Measurements from ENCODE around the gene SLC16A1. TPM values are rescaled to one million over a fixed set of nuclear protein-coding genes. Genes with fewer than 3 reads are reported as not detected.
"Not testable (repeated sequence)": the region's sequence is repeated elsewhere in the genome, so short reads cannot be mapped to it uniquely, and the experiment has no call there.

The SLC16A1 gene
- total RNA-seq, 1 donor from 2014 or later = 71.7 TPM

DNA sequence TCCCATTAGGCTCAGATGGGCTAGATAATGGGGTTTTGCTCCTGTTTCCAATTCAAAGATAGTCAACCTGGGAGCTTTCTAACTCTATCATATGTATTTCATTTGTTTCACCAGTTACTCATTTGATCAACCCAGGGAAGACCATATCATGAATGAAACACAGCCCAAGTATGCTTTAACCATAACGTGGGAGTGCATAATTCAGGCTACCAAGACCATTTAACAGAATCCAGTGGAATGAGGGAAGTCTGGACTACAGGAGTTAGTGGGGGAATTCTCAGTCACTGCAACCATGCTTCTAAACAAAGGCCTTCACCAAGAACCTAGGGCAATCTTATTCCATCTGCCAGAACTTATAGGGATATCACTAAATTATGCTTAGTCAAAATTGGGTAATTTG, 15.0 kb upstream of the SLC16A1 start:
- no peak for DNase-seq

DNA sequence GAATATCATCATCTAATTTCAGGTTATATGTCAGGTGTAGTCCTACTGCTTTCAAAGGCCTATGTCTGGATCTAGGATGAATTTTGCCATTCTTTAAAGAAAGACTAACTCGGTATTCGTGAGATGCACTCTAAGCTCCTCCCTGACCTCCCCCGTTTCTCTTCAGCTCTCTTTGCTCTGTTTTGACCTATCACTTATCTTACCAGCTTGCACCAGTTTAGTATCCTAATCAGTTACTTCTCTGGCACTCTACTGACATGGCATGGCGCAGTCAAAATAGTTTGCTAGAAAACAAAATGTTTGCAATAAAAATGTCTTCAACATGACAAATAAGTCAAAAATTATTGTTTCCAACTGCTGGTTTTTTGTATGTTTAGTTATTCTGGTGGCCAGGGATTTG, 8.4 kb upstream of the SLC16A1 start:
- DNase-seq = no peak

DNA sequence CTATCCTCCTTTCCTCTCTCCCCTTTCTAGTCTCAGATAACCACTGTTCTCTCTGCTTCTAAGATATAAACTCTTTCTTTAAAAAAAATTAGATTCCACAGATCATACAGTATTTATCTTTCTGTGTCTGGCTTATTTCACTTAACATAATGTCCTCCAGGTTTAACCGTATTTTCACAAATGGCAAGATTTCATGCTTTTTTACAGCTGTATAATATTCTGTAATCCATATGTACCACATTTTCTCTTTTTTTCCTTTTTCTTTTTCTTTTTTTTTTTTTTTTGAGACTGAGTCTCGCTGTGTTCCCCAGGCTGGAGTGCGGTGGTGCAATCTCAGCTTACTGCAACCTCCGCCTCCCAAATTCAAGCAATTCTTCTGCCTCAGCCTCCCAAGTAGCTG, 5.1 kb upstream of the SLC16A1 start:
- DNase-seq = no peak

DNA sequence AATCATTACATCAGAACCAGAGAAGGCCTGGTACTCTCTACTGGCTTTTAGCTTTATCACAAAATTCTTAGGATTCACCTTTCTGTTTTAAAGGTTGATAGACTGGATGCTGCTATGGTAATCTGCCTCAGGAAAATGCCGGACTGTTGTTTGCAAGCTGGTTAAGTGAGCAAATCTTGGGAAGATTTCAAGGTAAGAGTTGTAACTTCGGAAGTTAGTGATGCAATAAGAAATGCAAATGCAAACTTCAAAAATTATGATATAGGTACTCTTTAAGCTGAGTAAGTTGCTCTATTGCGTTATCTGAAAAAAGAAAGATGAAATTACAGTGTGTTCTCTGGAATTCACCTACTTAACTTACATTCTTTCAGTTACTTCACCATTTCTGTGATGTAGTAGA, 4.4 kb upstream of the SLC16A1 start:
- DNase-seq = no peak

DNA sequence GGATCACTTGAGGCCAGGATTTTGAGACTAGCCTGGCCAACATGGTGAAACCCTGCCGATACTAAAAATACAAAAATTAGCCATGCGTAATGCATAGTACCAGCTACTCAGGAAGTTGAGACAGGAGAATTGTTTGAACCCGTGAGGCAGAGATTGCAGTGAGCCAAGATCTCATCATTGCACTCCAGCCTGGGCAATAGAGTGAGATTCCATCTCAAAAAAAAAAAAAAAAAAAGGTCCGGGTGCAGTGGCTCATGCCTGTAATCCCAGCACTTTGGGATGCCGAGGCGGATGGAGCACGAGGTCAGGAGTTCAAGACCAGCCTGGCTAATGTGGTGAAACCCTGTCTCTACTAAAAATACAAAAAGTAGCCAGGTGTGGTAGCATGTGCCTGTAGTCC, 2.2 kb upstream of the SLC16A1 start:
- DNase-seq = not testable (repeated sequence)

DNA sequence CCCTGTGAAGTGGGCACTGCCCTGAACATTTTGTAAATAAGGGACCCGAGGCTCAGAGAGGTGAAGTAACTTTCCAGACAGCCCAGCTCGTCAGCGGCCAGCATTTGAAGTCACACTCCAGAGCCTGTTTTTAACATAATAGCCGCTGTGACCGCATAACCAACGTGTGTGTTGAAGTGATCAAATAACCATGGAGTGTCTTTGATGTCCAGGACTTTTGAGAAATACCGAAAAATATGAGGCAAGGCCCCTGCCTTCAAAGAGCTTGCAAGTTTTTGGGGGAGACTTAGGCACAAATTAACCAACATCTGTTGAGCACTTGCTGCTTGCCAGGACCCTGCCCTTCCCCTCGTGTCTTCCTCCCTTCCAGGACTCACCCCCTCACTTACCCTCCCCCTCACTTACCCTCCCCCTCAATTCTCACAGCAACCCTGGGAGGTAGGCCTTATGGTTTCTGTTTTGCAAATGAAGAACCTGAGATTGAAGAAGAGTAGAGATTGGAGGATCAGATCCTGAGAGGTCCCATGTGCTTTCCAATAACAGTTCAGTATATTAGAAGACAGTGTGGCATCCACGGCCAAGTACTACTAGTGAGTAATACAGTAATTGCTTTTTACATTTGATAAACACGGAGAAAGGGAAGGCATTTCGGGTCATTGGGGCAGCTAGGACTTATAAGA, 1.3 kb upstream of the SLC16A1 start:
- DNase-seq = peak; percentile 47

DNA sequence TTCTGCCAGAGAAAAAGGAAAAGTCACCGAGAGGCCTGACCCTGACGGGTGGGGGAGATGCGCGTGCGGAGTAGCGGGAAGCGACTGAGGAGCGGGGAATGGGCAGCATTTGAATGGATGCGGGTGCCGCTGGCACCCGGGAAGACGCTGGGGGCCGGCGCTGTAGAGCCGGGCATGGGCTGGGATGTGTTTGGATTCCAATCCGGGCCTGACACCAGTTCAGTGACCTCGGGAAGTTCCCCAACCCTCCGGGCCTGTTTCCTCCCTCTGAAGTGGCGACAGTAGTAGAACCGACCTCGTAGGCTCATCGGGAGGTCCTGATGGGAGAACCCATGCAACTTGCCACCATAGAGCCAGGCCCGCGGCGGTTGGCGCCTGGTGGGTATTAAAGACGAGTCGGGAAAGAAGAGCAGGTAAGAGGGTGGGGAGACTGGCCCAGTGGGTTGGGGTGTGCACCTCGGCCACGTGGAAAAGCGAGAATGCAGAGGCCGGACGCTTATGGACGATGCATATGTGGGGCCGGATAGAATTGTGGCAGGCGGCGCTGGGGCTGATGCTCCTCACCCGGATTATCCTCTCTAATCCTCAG, 642 bp upstream of the SLC16A1 start:
- DNase-seq = no peak

DNA sequence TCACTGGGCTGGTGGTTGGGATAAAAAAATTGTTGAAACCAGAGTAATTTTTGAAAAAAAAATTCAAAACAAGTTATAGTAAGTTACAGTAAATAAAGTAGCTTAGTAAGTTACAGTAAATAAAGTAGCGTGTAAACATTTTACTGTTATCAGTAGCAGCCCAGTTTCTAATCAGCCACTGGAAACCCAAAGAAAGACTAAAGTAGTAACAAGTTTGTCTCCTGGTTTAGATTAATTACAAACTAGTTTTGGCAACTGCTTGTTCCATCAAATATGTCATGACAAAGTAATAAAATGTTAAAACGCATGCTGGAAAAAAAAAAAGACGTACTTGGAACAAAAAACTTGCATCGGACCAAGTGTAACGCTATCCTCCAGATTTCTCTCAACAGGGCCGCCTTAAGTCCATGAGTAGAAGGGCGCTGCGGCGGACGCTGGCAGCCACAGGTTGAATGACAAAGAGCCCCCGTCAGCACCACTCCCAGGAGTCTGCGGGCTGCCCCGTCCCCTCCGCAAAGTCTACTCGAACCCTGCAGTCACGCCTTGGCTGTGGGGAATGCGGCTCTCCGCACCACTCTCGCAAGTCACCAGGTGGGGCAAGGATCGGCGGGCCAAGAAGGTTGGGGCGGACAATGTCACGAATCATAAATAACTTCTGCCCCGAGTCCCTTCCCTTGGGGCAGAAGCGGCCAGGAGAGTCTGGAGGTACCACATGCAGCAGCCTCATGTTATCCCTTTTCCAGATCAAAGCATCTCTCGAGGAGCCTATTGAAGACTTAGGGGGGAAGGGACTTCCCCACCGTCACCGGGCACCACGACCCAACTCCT, 837 bp downstream of the SLC16A1 start:
- DNase-seq = peak; percentile 75

DNA sequence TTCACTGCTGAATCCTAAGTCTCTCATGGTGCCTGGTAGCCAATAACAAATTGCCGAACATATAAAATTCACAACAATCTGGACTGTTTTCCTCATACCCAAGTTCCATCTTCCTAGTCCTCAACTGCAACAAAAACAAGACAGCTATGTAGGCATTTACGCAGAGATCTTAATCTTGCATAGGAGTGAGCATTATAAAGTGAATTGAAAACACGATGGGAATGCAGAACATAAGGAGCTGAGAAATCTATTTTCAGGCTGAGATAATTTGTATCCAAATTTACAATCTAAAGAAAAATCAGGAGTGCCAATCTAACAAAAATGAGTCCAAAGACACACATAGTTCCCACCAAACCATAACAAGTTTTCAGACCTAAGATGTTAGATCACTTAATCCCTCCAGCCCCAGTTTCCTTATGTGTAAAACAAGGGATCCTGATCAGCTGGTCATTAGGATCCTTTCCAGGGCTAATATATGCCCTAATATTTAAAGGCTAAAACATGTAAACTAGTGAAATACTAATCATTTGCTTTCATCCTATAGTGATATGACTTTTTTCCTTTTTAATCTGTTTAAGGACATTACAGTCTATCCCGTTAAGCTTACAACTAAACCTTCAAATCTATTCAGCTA, 1.9 kb downstream of the SLC16A1 start:
- DNase-seq = no peak

DNA sequence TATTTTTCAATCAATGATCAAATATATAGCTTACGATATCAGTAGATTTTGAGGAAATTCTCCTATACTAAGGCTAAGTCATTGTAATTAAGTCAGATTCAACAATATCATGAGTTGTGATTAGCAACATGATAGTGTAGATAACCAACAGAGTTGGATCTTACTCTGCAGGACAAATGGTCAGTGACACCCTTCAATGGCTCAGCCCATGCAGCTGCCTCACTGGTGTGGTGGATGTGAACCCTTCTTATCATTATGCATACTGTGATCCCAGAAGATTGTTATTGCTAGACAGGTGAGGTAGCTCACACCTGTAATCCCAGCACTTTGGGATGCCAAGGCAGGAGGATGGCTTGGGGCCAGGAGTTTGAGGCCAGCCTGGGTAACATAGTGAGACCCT, 5.6 kb downstream of the SLC16A1 start:
- DNase-seq = no peak

DNA sequence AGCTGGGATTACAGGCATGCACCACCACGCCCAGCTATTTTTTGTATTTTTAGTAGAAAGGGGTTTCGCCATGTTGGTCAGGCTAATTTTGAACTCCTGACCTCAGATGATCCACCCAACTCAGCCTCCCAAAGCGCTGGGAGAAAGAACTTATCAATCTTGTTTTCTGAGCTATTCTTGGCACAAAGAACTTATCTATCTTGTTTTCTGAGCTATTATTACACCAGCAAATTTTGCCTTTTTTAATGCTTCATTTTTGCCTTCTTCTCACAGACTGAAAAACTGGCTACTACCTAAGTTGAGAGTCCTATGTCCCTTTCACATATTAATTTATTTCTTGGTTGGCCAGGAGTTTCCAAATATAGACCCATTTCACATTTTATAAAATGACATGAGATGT, 9.3 kb downstream of the SLC16A1 start:
- no peak for DNase-seq

DNA sequence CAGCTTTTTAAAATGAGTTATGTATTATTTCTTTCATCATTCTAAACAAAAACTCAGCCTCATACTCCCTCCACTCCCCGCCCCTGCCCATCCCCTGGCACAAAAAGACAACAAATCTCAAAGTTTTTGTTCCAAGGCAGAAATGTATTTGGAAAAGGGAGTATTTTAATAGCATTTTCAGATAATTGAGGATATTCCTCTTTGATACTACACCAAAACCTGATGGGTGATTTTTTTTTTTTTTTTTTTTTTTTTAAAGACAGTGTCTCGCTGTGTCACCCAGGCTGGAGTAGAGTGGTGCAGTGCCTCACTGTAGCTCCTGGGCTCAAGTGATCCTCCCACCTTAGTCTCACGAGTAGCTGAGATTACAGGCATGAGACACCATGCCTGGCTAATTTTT, 16.2 kb downstream of the SLC16A1 start:
- DNase-seq = no peak

DNA sequence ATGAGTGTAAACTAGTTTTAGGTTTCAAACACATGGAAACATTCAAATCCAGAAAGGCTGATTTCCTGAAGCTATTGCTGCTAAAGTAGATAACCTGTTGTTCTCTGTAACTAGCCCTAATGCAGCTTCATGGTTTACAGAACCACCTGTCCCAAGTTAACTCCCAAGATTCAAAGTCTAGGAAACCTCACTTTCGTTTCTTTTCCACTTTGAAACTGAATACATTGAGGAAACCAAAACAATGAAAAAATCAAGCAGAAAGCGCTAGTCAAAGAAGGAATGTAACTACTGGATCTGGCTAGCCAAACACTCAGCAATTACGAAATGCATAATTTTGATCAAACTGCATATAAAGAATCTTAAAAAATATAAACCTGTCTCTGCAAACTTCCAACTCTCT, 17.8 kb downstream of the SLC16A1 start:
- no peak for DNase-seq

DNA sequence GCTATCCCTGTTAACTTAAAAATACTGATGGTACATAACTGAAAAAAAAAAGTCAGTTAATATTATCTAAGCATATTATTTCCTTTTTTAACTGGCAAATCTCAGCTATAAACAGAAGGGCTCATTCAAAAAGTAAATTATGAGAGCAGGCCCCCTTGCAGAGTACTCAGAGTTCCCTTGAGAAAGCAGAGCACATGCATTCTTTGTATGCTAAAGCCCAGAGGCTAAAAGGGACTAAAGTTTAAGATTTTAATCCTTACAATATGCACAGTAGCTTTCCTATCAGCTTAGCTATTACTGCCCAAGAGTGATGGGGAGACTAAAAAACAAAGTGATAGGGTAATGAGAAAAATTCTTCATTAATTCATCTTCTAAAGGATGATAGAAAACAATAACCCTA, 18.5 kb downstream of the SLC16A1 start:
- DNase-seq = peak; percentile 13

DNA sequence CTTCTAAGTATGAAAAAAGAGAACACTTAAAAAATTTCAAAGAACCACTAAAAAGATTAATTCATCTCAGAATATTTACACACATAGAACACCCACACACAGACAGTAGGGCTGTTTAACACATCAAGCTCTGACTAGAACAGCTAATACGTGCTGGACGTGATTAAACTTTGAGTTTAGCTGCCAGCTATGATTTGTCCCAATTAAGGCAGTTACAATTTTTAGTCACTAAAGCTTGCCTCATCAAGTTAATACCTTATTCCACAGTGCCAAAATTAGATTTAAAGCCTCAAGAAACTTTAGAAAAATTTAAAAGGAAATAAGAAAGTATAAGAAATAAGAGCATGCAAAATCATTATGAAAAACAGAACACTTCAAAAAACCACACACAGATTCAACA, 18.9 kb downstream of the SLC16A1 start:
- peak; percentile 28 for DNase-seq

DNA sequence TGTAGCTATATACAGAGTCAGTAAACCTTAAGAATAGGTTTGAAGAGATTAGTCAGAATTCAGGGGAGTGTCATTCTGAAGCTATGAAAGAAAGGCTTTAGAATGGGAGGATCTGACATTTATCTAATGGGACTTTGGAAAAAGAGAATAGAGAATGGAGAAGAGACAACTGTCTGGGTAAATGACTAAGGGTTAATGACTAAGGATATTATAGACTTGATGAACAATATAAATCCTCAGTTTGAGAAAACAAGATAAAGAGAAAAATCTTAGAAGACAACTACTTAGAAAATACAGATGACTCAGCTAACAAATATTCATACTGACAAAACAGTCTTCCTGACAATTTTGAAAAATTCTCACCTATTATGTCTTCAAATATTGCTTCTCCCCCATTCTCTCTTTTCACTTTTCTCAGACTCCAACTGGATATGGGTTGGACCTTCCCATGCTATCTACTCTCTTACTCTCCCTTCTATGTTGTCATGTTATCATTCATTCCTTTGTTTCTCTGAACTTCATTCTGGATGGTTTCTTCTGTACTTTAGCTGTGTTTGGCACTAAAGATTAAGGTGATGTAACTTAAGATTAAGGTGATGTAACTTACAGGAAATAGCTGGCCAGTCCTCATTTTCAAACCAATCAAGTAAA, 20.4 kb downstream of the SLC16A1 start:
- DNase-seq = no peak

DNA sequence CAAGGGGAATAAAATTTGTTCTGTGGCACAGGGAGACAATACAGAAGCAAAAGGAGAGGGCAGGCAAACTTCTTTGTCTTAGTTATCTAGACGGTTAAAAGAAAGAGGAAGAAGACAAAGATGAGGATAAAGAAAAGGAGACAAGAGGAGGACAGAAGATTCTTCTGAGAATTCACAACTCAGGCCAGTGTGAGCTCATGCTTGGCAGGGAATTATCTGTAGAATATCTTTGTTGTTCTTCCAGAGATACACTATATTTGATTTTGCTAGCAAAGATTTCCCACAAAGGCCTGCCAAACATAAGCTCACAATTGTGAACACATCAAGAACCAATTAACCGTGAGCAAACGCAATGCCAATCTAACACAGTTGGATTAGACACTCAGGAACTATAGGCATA, 21.4 kb downstream of the SLC16A1 start:
- peak; percentile 14 for DNase-seq

DNA sequence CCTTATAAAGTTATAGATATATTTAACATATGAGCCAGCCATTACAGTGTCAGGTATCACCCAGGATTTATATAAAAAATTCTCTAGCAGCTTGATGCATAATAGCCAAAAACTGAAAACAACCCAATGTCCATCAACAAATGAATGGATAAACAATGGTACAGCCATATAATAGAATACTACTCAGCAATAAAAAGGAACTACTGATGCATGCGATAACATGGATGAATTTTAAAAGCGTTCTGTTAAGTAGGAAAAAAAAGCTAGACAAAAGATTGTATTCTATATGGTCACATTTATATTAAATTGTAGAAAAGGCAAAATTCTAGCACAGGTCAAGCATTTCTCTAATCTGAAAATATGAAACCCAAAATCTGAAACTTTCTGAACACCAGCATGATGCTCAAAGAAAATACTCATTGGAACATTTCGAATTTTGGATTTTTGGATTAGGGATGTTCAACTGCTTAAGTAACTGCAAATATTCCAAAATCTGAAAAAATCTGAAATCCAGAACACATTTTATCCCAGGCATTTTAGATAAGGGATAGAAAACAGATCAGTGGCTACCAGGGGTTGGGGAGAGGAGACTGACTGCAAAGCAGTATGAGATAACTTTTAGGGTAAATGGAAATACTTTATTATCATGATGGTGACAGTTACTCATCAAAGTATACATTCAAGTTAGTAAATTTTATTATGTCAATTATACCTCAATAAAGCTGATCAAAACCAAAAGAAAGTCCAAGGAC, 22.0 kb downstream of the SLC16A1 start:
- DNase-seq = no peak

DNA sequence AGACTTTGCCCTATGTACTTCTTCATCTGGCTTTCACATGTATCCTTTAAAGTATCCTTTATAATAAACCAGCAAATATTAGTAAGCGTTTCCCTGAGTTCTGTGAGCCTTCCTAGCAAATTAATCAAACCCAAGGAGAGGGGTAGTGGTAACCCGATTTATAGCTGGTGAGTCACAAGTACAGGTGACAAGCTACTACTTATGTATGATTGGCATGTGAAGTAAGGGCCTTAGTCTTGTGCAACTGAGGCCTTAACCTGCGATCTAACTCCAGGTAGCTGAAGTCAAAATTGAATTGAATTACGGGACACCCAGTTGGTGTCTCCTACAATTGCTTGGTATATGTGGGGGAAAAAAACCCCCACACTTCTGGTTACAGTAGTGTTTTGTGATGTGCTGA, 26.0 kb downstream of the SLC16A1 start:
- DNase-seq = no peak

DNA sequence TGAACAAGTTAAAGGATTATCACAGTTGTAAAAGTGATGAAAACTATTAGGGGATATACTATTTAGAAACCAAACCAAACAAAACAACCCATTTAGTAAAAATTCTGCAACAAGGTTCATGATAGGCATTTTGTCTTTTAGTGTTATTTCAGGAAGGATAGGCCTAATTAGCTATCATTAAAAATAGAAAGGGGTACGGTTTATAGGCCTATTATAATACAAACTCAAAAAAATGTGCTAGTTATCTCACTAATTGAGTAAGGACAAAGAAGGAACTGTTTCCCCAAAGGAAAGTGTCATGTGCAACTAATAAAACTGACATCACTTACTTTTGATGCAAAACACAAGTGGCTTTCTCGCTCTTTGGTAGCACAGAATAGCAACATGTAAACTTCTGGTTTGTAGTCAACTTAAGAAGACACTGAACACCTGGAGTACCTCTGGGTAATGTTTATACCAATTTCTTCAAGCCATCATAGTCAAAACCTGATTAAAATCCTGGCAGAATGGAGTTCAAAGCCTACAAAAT, 28.5 kb downstream of the SLC16A1 start:
- DNase-seq = no peak

DNA sequence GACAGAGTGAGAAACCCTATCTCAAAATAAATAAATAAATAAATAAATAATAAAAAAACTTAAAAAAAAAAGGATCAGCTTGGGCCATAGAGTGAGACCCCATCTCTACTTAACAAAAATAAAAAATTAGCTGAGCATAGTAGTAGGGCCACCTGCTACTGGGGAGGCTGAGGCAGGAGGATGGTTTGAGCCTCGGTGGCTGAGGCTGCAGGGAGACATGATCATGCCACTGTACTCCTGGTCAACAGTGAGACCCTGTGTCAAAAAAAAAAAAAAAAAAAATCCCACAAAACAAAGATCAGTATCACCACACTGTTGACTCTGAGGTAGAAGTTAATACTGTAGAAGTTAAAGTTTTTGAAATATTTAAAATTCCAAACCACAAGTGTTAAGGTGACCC, 29.1 kb downstream of the SLC16A1 start:
- DNase-seq = no peak

DNA sequence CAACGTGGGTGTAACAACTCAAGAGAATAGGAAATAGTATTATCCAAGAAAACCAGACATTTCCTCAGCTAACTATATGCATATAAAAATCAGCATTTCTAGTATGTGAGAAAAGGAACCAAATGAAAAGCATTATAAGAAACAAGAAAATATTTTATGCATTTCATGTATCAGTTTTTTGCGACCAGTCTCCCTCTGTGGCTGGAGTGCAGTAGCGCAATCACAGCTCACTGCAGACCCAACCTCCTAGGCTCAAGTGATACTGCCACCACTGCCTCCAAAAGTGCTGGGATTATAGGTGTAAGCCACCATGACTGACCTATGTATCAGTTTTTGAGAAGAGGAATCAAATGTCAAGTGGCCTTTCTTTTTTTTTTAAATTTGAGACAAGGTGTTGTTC, 31.0 kb downstream of the SLC16A1 start:
- DNase-seq = no peak
